GM21528 (cell line): ENCODE results near the gene EIF5A2.
A peak's percentile ranks its signal among the peaks of the same experiment; 100 is the strongest.
"Not testable (repeated sequence)": the region's sequence is repeated elsewhere in the genome, so short reads cannot be mapped to it uniquely, and the experiment has no call there.

Source experiments
- ATAC-seq: cut with Tn5 transposase; IDR thresholded peaks from one replicate; pipeline ENCODE4 v1.9.1; 2021; ENCODE audit warnings: mild to moderate bottlenecking, moderate library complexity; ENCODE audit not compliant: unreplicated experiment, low FRiP score

EIF5A2 gene

GRCh38 chr3:170897199-170897598 is 11.2 kb downstream of the EIF5A2 start:
- ATAC-seq, result not testable (repeated sequence)

DNA sequence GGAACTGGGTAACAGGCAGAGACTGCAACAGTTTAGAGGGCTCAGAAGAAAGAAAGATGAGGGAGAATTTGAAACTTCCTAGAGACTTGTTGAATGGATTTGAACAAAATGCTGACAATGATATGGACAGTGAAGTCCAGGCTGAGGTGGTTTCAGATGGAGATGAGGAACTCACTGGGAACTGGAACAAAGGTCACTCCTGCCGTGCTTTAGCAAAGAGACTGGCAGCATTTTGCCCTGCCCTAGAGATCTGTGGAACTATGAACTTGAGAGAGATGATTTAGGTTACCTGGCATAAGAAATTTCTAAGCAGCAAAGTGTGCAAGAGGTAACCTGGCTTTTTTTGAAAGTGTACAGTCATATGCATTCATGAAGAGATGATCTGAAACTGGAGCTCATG is 11.7 kb downstream of the EIF5A2 start:
- ATAC-seq, result no peak

DNA sequence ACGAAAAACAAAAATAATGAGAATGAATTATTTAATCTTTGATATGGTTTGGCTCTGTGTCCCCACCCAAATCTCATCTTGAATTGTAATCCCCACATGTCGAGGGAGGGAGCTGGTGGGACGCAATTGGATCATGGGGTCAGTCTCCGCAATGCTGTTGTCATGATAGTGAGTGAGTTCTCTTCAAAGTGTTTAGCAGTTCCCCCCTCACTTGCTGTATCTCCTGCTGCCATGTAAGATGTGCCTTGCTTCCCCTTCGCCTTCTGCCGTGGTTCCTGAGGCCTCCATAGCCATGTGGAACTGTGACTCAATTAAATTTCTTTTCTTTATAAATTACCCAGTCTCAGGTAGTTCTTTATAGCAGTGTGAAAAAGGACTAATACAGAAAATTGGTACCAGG is 12.1 kb downstream of the EIF5A2 start:
- not testable (repeated sequence) for ATAC-seq

GRCh38 chr3:170893895-170894294 is 14.5 kb downstream of the EIF5A2 start:
- ATAC-seq, result no peak

GRCh38 chr3:170889630-170890029 is 18.8 kb downstream of the EIF5A2 start:
- ATAC-seq, result no peak

GRCh38 chr3:170889132-170889531 is 19.3 kb downstream of the EIF5A2 start:
- no peak for ATAC-seq

GRCh38 chr3:170884109-170884930 is 24.1 kb downstream of the EIF5A2 start:
- ATAC-seq, result not testable (repeated sequence)

DNA sequence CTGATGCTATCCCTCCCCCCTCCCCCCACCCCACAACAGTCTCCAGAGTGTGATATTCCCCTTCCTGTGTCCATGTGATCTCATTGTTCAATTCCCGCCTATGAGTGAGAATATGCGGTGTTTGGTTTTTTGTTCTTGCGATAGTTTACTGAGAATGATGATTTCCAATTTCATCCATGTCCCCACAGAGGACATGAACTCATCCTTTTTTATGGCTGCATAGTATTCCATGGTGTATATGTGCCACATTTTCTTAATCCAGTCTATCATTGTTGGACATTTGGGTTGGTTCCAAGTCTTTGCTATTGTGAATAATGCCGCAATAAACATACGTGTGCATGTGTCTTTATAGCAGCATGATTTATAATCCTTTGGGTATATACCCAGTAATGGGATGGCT is 29.7 kb downstream of the EIF5A2 start:
- not testable (repeated sequence) for ATAC-seq

GRCh38 chr3:170877311-170877710 is 31.1 kb downstream of the EIF5A2 start:
- ATAC-seq, result not testable (repeated sequence)

DNA sequence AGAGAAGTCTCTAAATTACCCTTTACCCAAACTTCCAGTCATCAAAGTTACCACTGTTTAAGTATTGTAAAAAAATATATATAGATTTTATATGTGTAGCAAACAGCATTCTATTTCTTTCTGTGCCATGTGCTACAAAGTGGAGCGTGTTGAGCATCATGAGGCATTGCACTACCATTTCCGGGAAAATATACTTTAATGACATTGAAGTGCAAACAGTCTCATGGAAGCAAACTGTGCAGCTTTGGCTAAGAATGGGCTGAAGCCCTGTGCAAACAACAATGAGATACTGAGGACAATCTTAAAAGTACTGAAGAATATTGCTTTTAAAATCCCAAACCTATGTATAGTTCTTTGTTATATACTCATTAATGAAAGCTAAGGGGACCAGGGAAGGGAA is 31.9 kb downstream of the EIF5A2 start:
- ATAC-seq, result no peak

- peak; percentile 97 for ATAC-seq
These were observed 38.5 kb downstream of the EIF5A2 start, which contains the start of gene RPL22L1 for GRCh38 chr3:170869645-170870593. Gene RPL22L1, minus strand, starts transcription at chr3:170870195. Its CDS starts 28 bp downstream, at chr3:170870167.

- ATAC-seq, result no peak
These were observed 39.2 kb downstream of the EIF5A2 start for GRCh38 chr3:170869239-170869590.

DNA sequence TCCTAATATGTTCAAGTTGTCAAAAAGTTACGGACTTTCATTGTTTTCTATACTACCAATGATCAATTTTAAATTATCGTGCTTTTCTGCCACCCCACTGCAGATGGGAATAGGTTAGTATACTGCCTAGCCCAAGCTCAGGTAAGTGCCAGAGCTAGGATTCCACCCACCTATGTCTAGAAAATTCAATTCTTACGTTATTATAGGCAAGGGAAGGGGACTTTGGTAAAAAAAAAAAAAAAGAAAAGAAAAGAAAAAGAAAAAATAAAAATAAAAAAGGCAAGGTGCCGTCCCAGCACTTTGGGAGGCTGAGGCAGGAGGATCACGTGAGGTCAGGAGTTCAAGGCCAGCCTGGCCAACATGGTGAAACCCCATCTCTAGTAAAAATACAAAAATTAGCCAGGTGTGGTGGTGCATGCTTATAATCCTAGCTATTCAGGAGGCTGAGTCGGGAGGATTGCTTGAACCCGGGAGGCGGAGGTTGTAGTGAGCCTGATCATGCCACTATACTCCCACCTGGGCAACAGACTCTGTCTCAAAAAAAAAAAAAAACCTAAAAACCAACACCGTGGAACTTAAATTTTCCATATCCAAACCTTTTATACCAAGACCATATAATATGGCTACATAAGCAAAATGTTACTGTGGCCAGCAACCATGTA is 39.7 kb downstream of the EIF5A2 start:
- no peak for ATAC-seq

DNA sequence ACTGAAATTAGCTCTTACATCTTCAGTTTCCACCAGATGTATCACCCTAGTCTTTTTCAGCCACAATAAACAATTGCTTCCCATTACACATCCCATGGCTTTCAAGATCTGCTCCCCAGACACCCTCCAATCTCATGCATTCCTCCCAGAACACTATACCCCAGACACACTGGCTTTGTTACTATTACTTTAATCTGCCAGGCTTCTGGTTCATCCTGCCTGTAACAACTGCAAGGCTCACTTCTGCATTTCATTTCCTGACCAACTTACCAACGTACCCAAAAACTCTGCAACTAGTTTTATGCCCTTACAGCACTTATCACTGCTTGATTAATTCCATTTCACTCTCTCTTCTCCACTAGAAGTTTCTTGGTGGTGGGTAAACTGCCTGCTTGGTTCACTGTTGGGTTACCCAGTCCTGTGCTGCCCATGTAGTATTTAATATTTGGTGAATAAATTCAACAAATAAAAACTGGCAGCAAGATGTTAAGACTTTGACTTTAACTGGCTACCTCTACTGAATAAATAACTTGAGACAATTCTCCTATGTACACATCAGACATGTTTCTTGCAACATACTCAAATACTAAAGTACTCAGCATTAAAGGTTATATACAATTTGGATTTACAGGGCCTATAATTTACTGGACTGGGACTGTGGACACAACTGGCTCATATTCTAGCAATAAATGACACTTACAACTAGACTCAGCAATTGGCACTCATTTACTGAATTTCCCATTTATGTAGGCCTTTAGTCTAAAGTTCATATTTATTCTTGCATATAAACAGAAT is 41.1 kb downstream of the EIF5A2 start:
- ATAC-seq, result no peak

GRCh38 chr3:170866499-170866898 is 41.9 kb downstream of the EIF5A2 start:
- no peak for ATAC-seq

- ATAC-seq, result no peak
These were observed 43.0 kb downstream of the EIF5A2 start for GRCh38 chr3:170865209-170866094.

GRCh38 chr3:170864525-170865208 is 43.8 kb downstream of the EIF5A2 start:
- no peak for ATAC-seq

DNA sequence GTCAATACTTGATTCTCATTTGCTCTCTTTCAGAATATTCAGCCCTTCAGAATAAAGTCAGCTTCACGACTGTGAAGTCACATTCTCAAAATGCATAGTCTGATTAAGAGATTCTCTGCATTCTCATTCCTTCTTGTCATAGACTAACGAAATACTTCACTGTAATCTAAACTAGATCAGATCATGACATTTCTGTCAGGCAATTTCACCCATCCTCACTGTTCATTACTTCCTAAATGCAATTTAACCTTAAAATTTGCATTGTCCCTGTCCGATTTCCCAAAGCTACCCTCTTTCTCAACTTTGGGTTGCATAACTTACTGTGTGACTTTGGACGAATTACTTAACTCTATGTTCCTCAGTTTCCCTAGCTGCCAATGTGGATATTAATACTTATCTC is 44.6 kb downstream of the EIF5A2 start:
- ATAC-seq, result no peak
